Smooth muscle cell (in vitro differentiated cells): Measurements from ENCODE around the gene FABP3. TPM values are rescaled to one million over a fixed set of nuclear protein-coding genes. Genes with fewer than 3 reads are reported as not detected.

Experiments
- DNase-seq: peaks from one replicate; lab custom pipeline; 2025; ENCODE audit not compliant: unreplicated experiment; lab: John Stamatoyannopoulos, UW
- H2AFZ ChIP-seq: fragments of 200-600 bp; sonication (generic); 2 replicates; pipeline ENCODE4 v1.6.0; 2016; ENCODE audit warnings: antibody characterized with exemption, low read depth, mild to moderate bottlenecking
- H3F3A ChIP-seq: fragments of 200-600 bp; sonication (generic); 2 replicates; pipeline ENCODE4 v1.6.0; 2017; ENCODE audit warnings: antibody characterized with exemption, low read depth
- H3K27ac ChIP-seq: fragments of 200-600 bp; sonication (generic); 2 replicates; pipeline ENCODE4 v1.5.1; 2016; ENCODE audit warnings: low read depth, mild to moderate bottlenecking
- H3K27me3 ChIP-seq: fragments of 200-600 bp; sonication (generic); 2 replicates; pipeline ENCODE4 v1.6.1; 2016; ENCODE audit warnings: low read depth, mild to moderate bottlenecking
- H3K36me3 ChIP-seq: fragments of 200-600 bp; sonication (generic); 2 replicates; pipeline ENCODE4 v1.5.1; 2016; ENCODE audit warnings: low read depth
- H3K4me1 ChIP-seq: fragments of 200-600 bp; sonication (generic); 2 replicates; pipeline ENCODE4 v1.5.1; 2016; ENCODE audit warnings: low read depth
- H3K4me2 ChIP-seq: fragments of 200-600 bp; sonication (generic); 2 replicates; pipeline ENCODE4 v1.6.0; 2016; ENCODE audit warnings: mild to moderate bottlenecking
- H3K4me3 ChIP-seq: fragments of 200-600 bp; sonication (generic); 2 replicates; pipeline ENCODE4 v1.5.1; 2016; ENCODE audit warnings: mild to moderate bottlenecking
- H3K79me2 ChIP-seq: fragments of 200-600 bp; sonication (generic); 2 replicates; pipeline ENCODE4 v1.6.0; 2016; ENCODE audit warnings: low read depth, mild to moderate bottlenecking
- H3K9ac ChIP-seq: fragments of 200-600 bp; sonication (generic); 2 replicates; pipeline ENCODE4 v1.6.0; 2016; ENCODE audit warnings: low read depth
- H3K9me3 ChIP-seq: fragments of 200-600 bp; sonication (generic); replicated peaks from 2 replicates; pipeline ENCODE4 v1.5.1; 2016; ENCODE audit warnings: low read depth
- H4K20me1 ChIP-seq: fragments of 200-600 bp; sonication (generic); 2 replicates; pipeline ENCODE4 v1.6.0; 2016; ENCODE audit warnings: low read depth
- CTCF ChIP-seq: fragments of 200-600 bp; sonication (generic); IDR thresholded peaks from 2 replicates; pipeline ENCODE4 v1.5.1; 2017; ENCODE audit warnings: borderline replicate concordance, mild to moderate bottlenecking, antibody characterized with exemption; ENCODE audit not compliant: insufficient read depth, poor library complexity, severe bottlenecking
- WGBS: methylation state at CpG from one replicate; pipeline ENCODE4 v1.1.7; 2016; ENCODE audit warnings: low lambda C conversion rate; 5-methylcytosine and 5-hydroxymethylcytosine counted together
- polyA plus RNA-seq: library from polyadenylated mRNA; unstranded; fragments of >200 nt; fragmentation: Nextera tagmentation; extraction: Ambion mirVana; gene quantifications from 2 replicates; pipeline ENCODE4 v1.2.1, GENCODE V29; 2016
- total RNA-seq: library from RNA; depleted of rRNA; stranded (reverse); fragments of >200 nt; gene quantifications from 2 replicates; pipeline ENCODE4 v1.2.3, GENCODE V29; 2014

Gene FABP3
- total and polyA plus RNA-seq, 2 experiments from 2014 or later = 2.5 to 6.9 TPM

DNA sequence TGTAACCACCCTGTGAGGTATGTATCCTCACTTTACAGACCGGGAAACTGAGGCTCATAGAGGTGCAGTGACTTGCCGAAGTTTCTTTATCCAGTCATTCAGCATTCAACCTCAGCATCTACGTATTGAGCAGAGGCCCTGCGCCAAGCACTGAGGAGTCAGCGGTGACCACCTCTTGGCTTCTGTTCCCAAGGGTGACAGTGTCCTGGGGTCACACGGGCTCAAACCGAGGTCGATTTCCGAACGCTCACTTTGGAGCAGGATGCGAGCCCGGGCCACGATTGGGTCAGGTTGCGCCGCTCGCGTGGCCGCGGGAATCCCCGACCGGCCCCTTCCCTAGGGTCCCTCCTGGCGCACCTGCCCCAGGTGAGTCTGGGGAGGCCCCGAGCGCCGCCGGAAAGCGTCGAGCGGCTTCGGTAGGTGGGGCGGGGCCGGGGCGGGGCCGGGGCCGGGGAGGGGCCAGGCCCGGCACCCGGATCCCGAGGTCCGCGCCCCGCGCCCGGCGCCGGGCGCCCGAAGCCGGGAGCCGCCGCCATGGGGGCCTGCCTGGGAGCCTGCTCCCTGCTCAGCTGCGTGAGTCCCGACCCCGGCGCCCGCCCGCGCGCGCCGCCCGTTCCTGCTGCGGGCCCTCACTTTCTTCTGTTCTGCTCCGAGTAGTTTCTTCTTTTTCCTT lies 40.0 kb upstream of the FABP3 start, which contains the start of gene SERINC2:
TSS of gene SERINC2 (plus strand) at position 482 of the 673 bp plus-strand sequence. CDS start at position 535, 53 bp downstream.
- Histone ChIP-seq H3F3A (no peaks in the 10 kb centered on the region), H3K9ac (peak within 1 kb of the TSS; percentile 77), H3K4me3 (peak within 1 kb of the TSS; percentile 73), H2AFZ (peak within 1 kb of the TSS; percentile 95), H4K20me1 (peaks cover 15% of the 10 kb centered on the region), H3K79me2 (no peaks in the 10 kb centered on the region), H3K4me2 (peak within 1 kb of the TSS; percentile 96), H3K4me1 (peaks cover 11% of the 10 kb centered on the region), H3K27me3 (peaks cover 10% of the 10 kb centered on the region), H3K36me3 (no peaks in the 10 kb centered on the region), H3K9me3 (no peaks in the 10 kb centered on the region), H3K27ac (no peak within 1 kb of the TSS)
- DNase-seq = no peak
- TF ChIP-seq CTCF = no peak
- WGBS = 8% methylated on average over 26 of the region's 63 CpGs

GRCh38 chr1:31412205-31412604 lies 39.3 kb upstream of the FABP3 start:
- H3K79me2 ChIP-seq = no peaks in the 10 kb centered on the region
- H3K36me3 ChIP-seq = no peaks in the 10 kb centered on the region
- H3K27ac ChIP-seq = no peak overlapping the region
- no peak for DNase-seq
- H3K9me3 ChIP-seq = no peaks in the 10 kb centered on the region
- no peak overlapping the region for H3K9ac ChIP-seq
- no peaks in the 10 kb centered on the region for H3F3A ChIP-seq
- peak overlapping the region; percentile 96 for H3K4me2 ChIP-seq
- peaks cover 11% of the 10 kb centered on the region for H3K4me1 ChIP-seq
- 79% methylated on average over 2 of the region's 2 CpGs for WGBS
- H4K20me1 ChIP-seq = peaks cover 15% of the 10 kb centered on the region
- peak overlapping the region; percentile 73 for H3K4me3 ChIP-seq
- H2AFZ ChIP-seq = no peak overlapping the region
- TF ChIP-seq CTCF = no peak
- peaks cover 10% of the 10 kb centered on the region for H3K27me3 ChIP-seq

GRCh38 chr1:31410871-31411270 lies 38.0 kb upstream of the FABP3 start:
- WGBS = 91% methylated on average over 4 of the region's 4 CpGs
- no peaks in the 10 kb centered on the region for H3F3A ChIP-seq
- no peak overlapping the region for H3K9ac ChIP-seq
- H3K27me3 ChIP-seq = peaks cover 10% of the 10 kb centered on the region
- no peaks in the 10 kb centered on the region for H3K36me3 ChIP-seq
- H3K4me2 ChIP-seq = no peak overlapping the region
- H2AFZ ChIP-seq = no peak overlapping the region
- no peaks in the 10 kb centered on the region for H3K9me3 ChIP-seq
- H4K20me1 ChIP-seq = peaks cover 10% of the 10 kb centered on the region
- no peak for TF ChIP-seq CTCF
- H3K4me3 ChIP-seq = no peak overlapping the region
- no peaks in the 10 kb centered on the region for H3K79me2 ChIP-seq
- H3K27ac ChIP-seq = no peak overlapping the region
- H3K4me1 ChIP-seq = peaks cover 11% of the 10 kb centered on the region
- no peak for DNase-seq
